Amniotic epithelial cell (primary cell): ENCODE results near the gene SMCO2.

ENCODE experiments used
- DNase-seq: peaks from one replicate; pipeline ENCODE4 v3.0.0-alpha.2; 2010; ENCODE audit warnings: low read depth

Gene SMCO2

GRCh38 chr12:27453421-27453820 lies 6.9 kb downstream of the SMCO2 start:
- DNase-seq, result no peak

- no peak for DNase-seq
Measured at GRCh38 chr12:27455589-27455988, 9.1 kb downstream of the SMCO2 start.

- no peak for DNase-seq
Measured at GRCh38 chr12:27456618-27457017, 10.1 kb downstream of the SMCO2 start.

- peak; percentile 50 for DNase-seq
Measured at GRCh38 chr12:27460471-27460978, 14.0 kb downstream of the SMCO2 start.

GRCh38 chr12:27462151-27462694 lies 15.7 kb downstream of the SMCO2 start:
- DNase-seq, result peak; percentile 62

GRCh38 chr12:27462851-27463250 lies 16.3 kb downstream of the SMCO2 start:
- no peak for DNase-seq

GRCh38 chr12:27463511-27464219 lies 17.1 kb downstream of the SMCO2 start:
- DNase-seq, result peak; percentile 7

GRCh38 chr12:27464220-27464554 lies 17.7 kb downstream of the SMCO2 start:
- peak; percentile 35 for DNase-seq

GRCh38 chr12:27467641-27468040 lies 21.1 kb downstream of the SMCO2 start:
- DNase-seq, result no peak

- DNase-seq, result no peak
Measured at GRCh38 chr12:27468241-27468640, 21.7 kb downstream of the SMCO2 start.

- DNase-seq, result no peak
Measured at GRCh38 chr12:27469176-27469736, 22.7 kb downstream of the SMCO2 start.

GRCh38 chr12:27472604-27473003 lies 26.1 kb downstream of the SMCO2 start:
- DNase-seq, result no peak

GRCh38 chr12:27474344-27474743 lies 27.8 kb downstream of the SMCO2 start:
- peak; percentile 65 for DNase-seq

- no peak for DNase-seq
Measured at GRCh38 chr12:27477049-27477448, 30.5 kb downstream of the SMCO2 start.

GRCh38 chr12:27478949-27479348 lies 32.4 kb downstream of the SMCO2 start:
- no peak for DNase-seq

GRCh38 chr12:27480016-27480415 lies 33.5 kb downstream of the SMCO2 start:
- DNase-seq, result no peak

- DNase-seq, result no peak
Measured at GRCh38 chr12:27486961-27487360, 40.4 kb downstream of the SMCO2 start.

- no peak for DNase-seq
Measured at GRCh38 chr12:27488479-27488878, 41.9 kb downstream of the SMCO2 start.

GRCh38 chr12:27491226-27491625 lies 44.7 kb downstream of the SMCO2 start:
- DNase-seq, result no peak

GRCh38 chr12:27493260-27493940 lies 46.9 kb downstream of the SMCO2 start:
- DNase-seq, result no peak

- no peak for DNase-seq
Measured at GRCh38 chr12:27497446-27497845, 50.9 kb downstream of the SMCO2 start.

GRCh38 chr12:27498149-27498548 lies 51.6 kb downstream of the SMCO2 start:
- no peak for DNase-seq

- peak; percentile 51 for DNase-seq
Measured at GRCh38 chr12:27498761-27499160, 52.2 kb downstream of the SMCO2 start.
